Measurements from ENCODE around the gene HEATR9.

Gene HEATR9, protein sequence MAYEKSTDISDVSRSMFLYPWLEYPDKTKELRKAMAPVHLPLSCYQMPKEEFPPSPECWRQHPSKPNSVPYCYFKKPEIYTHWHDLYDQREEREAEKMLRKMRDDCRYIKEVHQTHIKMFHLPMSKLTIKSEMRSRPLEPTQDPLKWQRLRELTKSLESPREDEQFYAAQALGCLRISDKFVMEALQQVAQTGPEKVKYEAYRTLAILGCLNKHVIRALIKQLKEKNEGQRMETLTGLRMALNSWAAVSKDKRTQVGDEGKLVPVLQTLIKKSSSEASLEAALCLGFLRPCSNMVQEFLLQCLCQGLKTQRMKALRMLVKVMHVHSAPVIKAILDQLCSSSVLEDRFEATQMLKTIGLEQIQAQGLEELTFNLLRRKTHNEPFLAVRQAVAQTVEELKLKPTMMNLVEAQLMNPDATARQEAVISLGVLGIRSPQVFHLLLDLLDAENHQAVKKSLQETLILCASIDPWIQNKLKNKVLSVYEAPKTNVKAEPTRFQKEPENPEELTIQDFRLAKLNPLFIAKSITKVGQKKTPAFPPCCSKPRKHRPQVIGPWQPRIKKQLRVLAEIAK

DNA sequence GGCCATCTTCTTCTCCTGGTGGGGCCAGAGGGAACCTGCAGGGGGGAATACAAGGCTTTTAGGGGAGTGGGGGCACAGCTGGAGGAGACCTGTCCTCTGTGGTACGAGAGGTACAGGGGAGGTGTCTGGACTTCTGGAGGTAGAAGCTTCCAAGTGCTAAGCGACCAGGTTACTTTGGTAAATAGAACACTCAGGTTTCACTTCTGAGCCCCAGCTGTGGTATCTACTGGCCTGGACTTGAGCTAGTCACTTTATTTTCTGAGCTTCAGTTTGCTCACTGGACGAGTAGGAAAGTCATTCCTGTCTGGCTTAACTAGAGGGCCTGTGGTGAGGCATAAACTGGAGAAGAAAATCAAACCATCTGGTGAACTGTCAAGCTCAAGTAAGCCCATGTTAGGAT is at the start of gene HEATR9:
TSS of gene HEATR9 (minus strand) at position 155 of the 400 bp plus-strand sequence. CDS start at position 6, 149 bp downstream.
- no peak for TF ChIP-seq CTCF (IDR thresholded peaks at IDR 0.05; ENCODE audit: control insufficient read depth, extremely low read depth, insufficient read depth)
- H3K4me3 ChIP-seq (ENCODE audit: low read depth, low read length): no peak within 1 kb of the TSS
- DNase-seq (ENCODE audit: low read depth): no peak

DNA sequence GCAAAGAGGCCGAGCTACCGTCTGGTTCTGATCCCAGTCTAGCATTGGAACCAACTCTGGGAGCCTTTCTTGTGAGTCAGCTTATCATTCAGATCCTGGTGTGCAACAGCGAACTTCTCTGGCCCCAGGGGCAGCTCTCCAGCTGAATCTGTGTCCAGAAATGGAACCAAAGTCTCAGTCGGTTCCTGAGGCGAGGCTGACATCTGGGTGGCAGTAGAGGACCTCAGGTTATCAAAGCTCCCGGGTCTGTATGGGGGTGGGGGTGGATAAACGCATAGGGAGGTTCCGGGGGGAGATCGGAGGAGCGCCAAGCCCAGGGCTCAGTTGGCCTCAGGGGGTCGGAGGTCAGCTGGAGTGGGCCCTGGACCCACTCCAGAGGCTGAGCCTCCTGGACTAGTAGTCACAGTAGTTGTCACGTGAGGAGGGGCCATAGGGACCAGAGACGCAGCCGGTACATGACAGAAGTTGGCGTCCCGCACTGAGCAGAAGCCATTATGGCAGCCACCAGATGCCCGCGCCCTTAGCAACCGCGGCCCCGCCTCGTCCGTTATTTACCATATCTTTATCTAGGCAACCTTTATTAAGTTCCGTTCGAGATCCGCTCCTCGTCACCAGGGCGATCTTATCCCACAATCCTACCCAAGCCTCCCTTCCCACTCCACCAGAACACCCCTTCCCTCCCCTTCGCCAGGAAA is 49.0 kb upstream of the HEATR9 start:
- DNase-seq (ENCODE audit: low read depth): no peak
- no peak for TF ChIP-seq CTCF (IDR thresholded peaks at IDR 0.05; ENCODE audit: control insufficient read depth, extremely low read depth, insufficient read depth)
- no peak overlapping the region for H3K4me3 ChIP-seq (ENCODE audit: low read depth, low read length)

GRCh38 chr17:35915153-35915964 is 46.7 kb upstream of the HEATR9 start:
- no peak overlapping the region for H3K4me3 ChIP-seq (ENCODE audit: low read depth, low read length)
- DNase-seq (ENCODE audit: low read depth): no peak
- no peak for TF ChIP-seq CTCF (IDR thresholded peaks at IDR 0.05; ENCODE audit: control insufficient read depth, extremely low read depth, insufficient read depth)

DNA sequence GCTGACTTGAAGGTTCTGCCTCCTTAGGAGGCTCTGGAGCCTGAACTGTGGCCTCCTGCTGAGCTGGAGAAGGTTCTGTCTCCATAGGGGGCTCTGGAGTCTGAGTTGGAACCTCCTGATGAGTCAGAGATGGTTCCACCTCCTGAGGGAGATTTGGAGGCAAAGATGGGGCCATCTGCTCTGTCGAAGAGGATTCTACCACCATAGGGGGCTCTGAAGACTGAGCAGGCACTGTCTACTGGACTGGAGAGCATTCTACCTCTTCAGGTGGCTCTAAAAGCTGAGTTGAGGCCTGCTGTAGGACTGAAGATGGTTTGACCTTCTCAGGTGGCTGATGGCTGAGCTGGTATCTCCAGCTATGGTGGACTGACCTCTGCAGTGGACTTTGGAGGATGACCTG is 45.7 kb upstream of the HEATR9 start:
- no peak for TF ChIP-seq CTCF (IDR thresholded peaks at IDR 0.05; ENCODE audit: control insufficient read depth, extremely low read depth, insufficient read depth)
- no peak for DNase-seq (ENCODE audit: low read depth)
- H3K4me3 ChIP-seq (ENCODE audit: low read depth, low read length): no peak overlapping the region

GRCh38 chr17:35913609-35914008 is 44.9 kb upstream of the HEATR9 start:
- no peak for TF ChIP-seq CTCF (IDR thresholded peaks at IDR 0.05; ENCODE audit: control insufficient read depth, extremely low read depth, insufficient read depth)
- no peak overlapping the region for H3K4me3 ChIP-seq (ENCODE audit: low read depth, low read length)
- no peak for DNase-seq (ENCODE audit: low read depth)

GRCh38 chr17:35912942-35913341 is 44.3 kb upstream of the HEATR9 start:
- DNase-seq (ENCODE audit: low read depth): no peak
- no peak for TF ChIP-seq CTCF (IDR thresholded peaks at IDR 0.05; ENCODE audit: control insufficient read depth, extremely low read depth, insufficient read depth)
- H3K4me3 ChIP-seq (ENCODE audit: low read depth, low read length): no peak overlapping the region

Data from LNCaP clone FGC (cell line).